Activated naive CD4-positive, alpha-beta T cell treated with anti-CD3 and anti-CD28 coated beads, Interleukin-2, amount 10 ng/mL, durations not matched to agents 7 days and 5 days (primary cell): ENCODE results near the gene ITPKB.

Experiments used
- CTCF ChIA-PET: fragments of 350-600 bp; sonication (Branson Sonifier 250); formaldehyde crosslinking; loops from one replicate; lab custom pipeline; 2021; ENCODE audit warnings: antibody characterized with exemption; lab: Charles Lee
- DNase-seq: peaks from one replicate; pipeline ENCODE4 v3.0.0-alpha.2; 2020
- H3K27ac Mint-ChIP-seq: one replicate; pipeline ENCODE4 v1.8.0; 2021; ENCODE audit warnings: mild to moderate bottlenecking, moderate library complexity, mixed read lengths
- H3K27me3 Mint-ChIP-seq: one replicate; pipeline ENCODE4 v1.8.0; 2021; ENCODE audit warnings: mild to moderate bottlenecking, mixed read lengths
- H3K36me3 Mint-ChIP-seq: one replicate; pipeline ENCODE4 v1.8.0; 2021; ENCODE audit warnings: mixed read lengths
- H3K4me1 Mint-ChIP-seq: one replicate; pipeline ENCODE4 v1.8.0; 2021; ENCODE audit warnings: mixed read lengths
- H3K4me3 Mint-ChIP-seq: one replicate; pipeline ENCODE4 v1.8.0; 2021; ENCODE audit warnings: mild to moderate bottlenecking, moderate library complexity, mixed read lengths
- H3K9me3 Mint-ChIP-seq: one replicate; pipeline ENCODE4 v1.8.0; 2021; ENCODE audit warnings: mixed read lengths

ITPKB gene

GRCh38 chr1:226589008-226589733, 149.9 kb downstream of the ITPKB start:
- H3K36me3 Mint-ChIP-seq: no peaks in the 10 kb centered on the region
- no peak for DNase-seq
- peaks cover 32% of the 10 kb centered on the region for H3K27me3 Mint-ChIP-seq
- CTCF ChIA-PET: interaction anchor here (0.8 to 1.7 kb wide), 2 partner anchors 19 to 541 kb away, joined by 3 to 4 read pairs; no protein-coding TSS in a partner anchor
- no peak overlapping the region for H3K4me3 Mint-ChIP-seq
- no peak overlapping the region for H3K27ac Mint-ChIP-seq
- no peaks in the 10 kb centered on the region for H3K9me3 Mint-ChIP-seq
- H3K4me1 Mint-ChIP-seq: no peaks in the 10 kb centered on the region

GRCh38 chr1:226588484-226588883, 150.6 kb downstream of the ITPKB start:
- Mint-ChIP-seq H3K4me1 (no peaks in the 10 kb centered on the region), H3K36me3 (no peaks in the 10 kb centered on the region), H3K27ac (no peak overlapping the region), H3K9me3 (no peaks in the 10 kb centered on the region), H3K27me3 (peaks cover 27% of the 10 kb centered on the region), H3K4me3 (no peak overlapping the region)
- DNase-seq: no peak
- CTCF ChIA-PET: interaction anchor here (0.8 to 1.7 kb wide), 2 partner anchors 18 to 542 kb away, joined by 3 to 4 read pairs; no protein-coding TSS in a partner anchor

GRCh38 chr1:226586650-226587422, 152.2 kb downstream of the ITPKB start:
- no peak for DNase-seq
- Mint-ChIP-seq H3K4me3 (no peak overlapping the region), H3K9me3 (no peaks in the 10 kb centered on the region), H3K27me3 (peaks cover 21% of the 10 kb centered on the region), H3K4me1 (no peaks in the 10 kb centered on the region), H3K36me3 (no peaks in the 10 kb centered on the region), H3K27ac (no peak overlapping the region)
- CTCF ChIA-PET: interaction anchor here (2.2 kb wide), 1 partner anchor 22 kb away, joined by 8 read pairs; no protein-coding TSS in a partner anchor

- Mint-ChIP-seq H3K27ac (no peak overlapping the region), H3K27me3 (peaks cover 17% of the 10 kb centered on the region), H3K9me3 (no peaks in the 10 kb centered on the region), H3K4me1 (no peaks in the 10 kb centered on the region), H3K4me3 (no peak overlapping the region), H3K36me3 (no peaks in the 10 kb centered on the region)
- CTCF ChIA-PET: interaction anchor here (2.2 kb wide), 1 partner anchor 23 kb away, joined by 8 read pairs; no protein-coding TSS in a partner anchor
- DNase-seq: no peak
Observed at GRCh38 chr1:226586116-226586515, 153.0 kb downstream of the ITPKB start.

DNA sequence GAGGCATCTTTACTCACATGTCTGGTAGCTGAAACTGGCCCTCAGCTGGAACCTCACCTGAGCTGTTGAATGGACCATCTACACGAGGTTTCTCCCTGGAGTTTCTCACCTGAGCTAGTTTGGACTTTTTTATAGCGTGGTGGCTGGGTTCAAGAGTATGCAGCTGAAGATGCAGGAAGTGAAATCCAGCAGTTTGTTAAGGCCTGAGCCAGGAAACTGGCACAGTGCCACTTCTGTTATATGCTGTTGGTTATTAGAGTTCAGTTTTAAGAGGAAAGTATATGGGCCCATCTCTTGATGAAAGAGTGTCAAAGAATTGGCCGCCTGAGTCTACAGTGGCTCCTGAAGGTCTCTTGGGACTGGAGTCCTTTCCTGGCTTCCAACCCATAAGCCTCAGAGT, 154.9 kb downstream of the ITPKB start:
- Mint-ChIP-seq H3K27ac (no peak overlapping the region), H3K27me3 (peaks cover 19% of the 10 kb centered on the region), H3K9me3 (no peaks in the 10 kb centered on the region), H3K36me3 (no peaks in the 10 kb centered on the region), H3K4me3 (no peak overlapping the region), H3K4me1 (no peaks in the 10 kb centered on the region)
- DNase-seq: no peak
- CTCF ChIA-PET: no interaction called here

- Mint-ChIP-seq H3K4me3 (no peak overlapping the region), H3K27me3 (peaks cover 16% of the 10 kb centered on the region), H3K9me3 (no peaks in the 10 kb centered on the region), H3K4me1 (no peaks in the 10 kb centered on the region), H3K27ac (no peak overlapping the region), H3K36me3 (no peaks in the 10 kb centered on the region)
- DNase-seq: no peak
- CTCF ChIA-PET: no interaction called here
Observed at GRCh38 chr1:226582966-226583365, 156.1 kb downstream of the ITPKB start.
